HL-60 (cell line): ENCODE data around the gene ROBO1.
"Not testable (repeated sequence)": the region's sequence is repeated elsewhere in the genome, so short reads cannot be mapped to it uniquely, and the experiment has no call there.

ENCODE experiments used
- DNase-seq, 2 experiments: peaks; one replicate each; pipeline ENCODE4 v3.0.0-alpha.2; 2010 to 2020; ENCODE audit warnings: low read depth in 1 of 2, low spot score in 1 of 2
- H3K27ac ChIP-seq: fragments of 250-450 bp; sonication (Bioruptor Pico); replicated peaks from 2 replicates; pipeline ENCODE4 v1.5.1; 2020; ENCODE audit warnings: mild to moderate bottlenecking, moderate library complexity
- H3K27me3 ChIP-seq: fragments of 250-450 bp; sonication (Bioruptor Pico); 2 replicates; pipeline ENCODE4 v1.5.1; 2021; ENCODE audit warnings: mild to moderate bottlenecking, moderate library complexity; ENCODE audit not compliant: insufficient read depth, poor library complexity, severe bottlenecking
- H3K4me3 ChIP-seq: replicated peaks from 2 replicates; pipeline ENCODE4 v1.5.1; 2011; ENCODE audit warnings: mild to moderate bottlenecking, control low read depth, low read length; ENCODE audit not compliant: insufficient read depth
- CTCF ChIP-seq: IDR thresholded peaks from one replicate; pipeline ENCODE4 v1.5.1; 2011; ENCODE audit warnings: low read length, control low read depth, inconsistent platforms; ENCODE audit not compliant: insufficient read depth
- GABPA ChIP-seq: IDR thresholded peaks from 2 replicates; pipeline ENCODE4 v1.6.1; 2012; ENCODE audit warnings: low read depth
- POLR2AphosphoS5 ChIP-seq: IDR thresholded peaks from 2 replicates; pipeline ENCODE4 v1.6.1; 2012; ENCODE audit warnings: low read depth
- REST ChIP-seq: IDR thresholded peaks from 2 replicates; pipeline ENCODE4 v1.6.1; 2012; ENCODE audit warnings: low read depth; ENCODE audit not compliant: insufficient replicate concordance
- SPI1 ChIP-seq: IDR thresholded peaks from 2 replicates; pipeline ENCODE4 v1.6.1; 2012; ENCODE audit warnings: low read depth, mild to moderate bottlenecking, borderline replicate concordance

ROBO1 gene

GRCh38 chr3:79329154-79329553, 438.6 kb downstream of the ROBO1 start:
- H3K4me3 ChIP-seq = no peak overlapping the region
- no peaks in the 10 kb centered on the region for H3K27me3 ChIP-seq
- DNase-seq = no peak
- H3K27ac ChIP-seq = no peak overlapping the region
- no peak for TF ChIP-seq SPI1
- TF ChIP-seq CTCF = no peak
- TF ChIP-seq REST = no peak
- no peak for TF ChIP-seq POLR2AphosphoS5
- TF ChIP-seq GABPA = no peak

- no peak for DNase-seq
- TF ChIP-seq POLR2AphosphoS5 = no peak
- TF ChIP-seq GABPA = no peak
- TF ChIP-seq CTCF = no peak
- TF ChIP-seq REST = no peak
- TF ChIP-seq SPI1 = no peak
- Histone ChIP-seq H3K27ac (no peak overlapping the region), H3K27me3 (no peaks in the 10 kb centered on the region), H3K4me3 (no peak overlapping the region)
These were observed 441.2 kb downstream of the ROBO1 start for GRCh38 chr3:79326642-79327041.

- H3K27me3 ChIP-seq, DNase-seq, H3K27ac ChIP-seq, H3K4me3 ChIP-seq: not testable (repeated sequence)
These were observed 441.9 kb downstream of the ROBO1 start for GRCh38 chr3:79325833-79326383.

- DNase-seq = no peak
- Histone ChIP-seq H3K27ac (no peak overlapping the region), H3K4me3 (no peak overlapping the region), H3K27me3 (no peaks in the 10 kb centered on the region)
- no peak for TF ChIP-seq GABPA
These were observed 450.0 kb downstream of the ROBO1 start for GRCh38 chr3:79317551-79318518.
